Stimulated activated CD8-positive, alpha-beta memory T cell treated with anti-CD3 and anti-CD28 coated beads, Interleukin-7, amount 100 ng/mL, for 48 hours (primary cell): Measurements from ENCODE around the gene TNRC6C.
"Not testable (repeated sequence)": the region's sequence is repeated elsewhere in the genome, so short reads cannot be mapped to it uniquely, and the experiment has no call there.

Experiments used
- DNase-seq, 2 donors: peaks; one replicate each; pipeline ENCODE4 v3.0.0-alpha.2; 2020; ENCODE audit warnings: low read depth in 1 of 2; ENCODE audit errors: extremely low read depth in 1 of 2

Gene TNRC6C

GRCh38 chr17:77929871-77930436 lies 28.5 kb upstream of the TNRC6C start:
- no peak for DNase-seq

GRCh38 chr17:77930780-77931768 lies 27.4 kb upstream of the TNRC6C start:
- DNase-seq, result no peak

- DNase-seq, result no peak
These were observed 24.6 kb upstream of the TNRC6C start for GRCh38 chr17:77933777-77934398.

GRCh38 chr17:77935121-77935571 lies 23.4 kb upstream of the TNRC6C start:
- DNase-seq, result no peak

- not testable (repeated sequence) for DNase-seq
These were observed 22.8 kb upstream of the TNRC6C start for GRCh38 chr17:77935744-77936143.

GRCh38 chr17:77936881-77937280 lies 21.6 kb upstream of the TNRC6C start:
- DNase-seq, result no peak

GRCh38 chr17:77941004-77941403 lies 17.5 kb upstream of the TNRC6C start:
- no peak for DNase-seq

GRCh38 chr17:77942112-77942988 lies 16.2 kb upstream of the TNRC6C start:
- no peak for DNase-seq

- DNase-seq, result no peak
These were observed 14.5 kb upstream of the TNRC6C start for GRCh38 chr17:77943971-77944370.

- no peak for DNase-seq
These were observed 13.9 kb upstream of the TNRC6C start for GRCh38 chr17:77944390-77945222.

GRCh38 chr17:77946900-77947645 lies 11.4 kb upstream of the TNRC6C start:
- no peak for DNase-seq

GRCh38 chr17:77948690-77949114 lies 9.8 kb upstream of the TNRC6C start:
- no peak for DNase-seq

- DNase-seq, result no peak
These were observed 7.4 kb upstream of the TNRC6C start for GRCh38 chr17:77951123-77951522.

- no peak for DNase-seq
These were observed 6.1 kb upstream of the TNRC6C start for GRCh38 chr17:77952368-77952767.

- no peak for DNase-seq
These were observed 1.2 kb upstream of the TNRC6C start for GRCh38 chr17:77957235-77957856.

- DNase-seq, result no peak
These were observed 218 bp downstream of the TNRC6C start for GRCh38 chr17:77958716-77959125.

- DNase-seq, result peak in 1 of 2 donors; percentile 5
These were observed 823 bp downstream of the TNRC6C start for GRCh38 chr17:77959126-77959925.
